Embryonic facial prominence (tissue), 1 donor: Measurements from ENCODE around the gene SUCNR1.
"Not testable (repeated sequence)": the region's sequence is repeated elsewhere in the genome, so short reads cannot be mapped to it uniquely, and the experiment has no call there.

Source experiments
- DNase-seq: peaks from one replicate; pipeline ENCODE4 v3.0.0-alpha.2; 2016; ENCODE audit errors: extremely low spot score

Gene SUCNR1

DNA sequence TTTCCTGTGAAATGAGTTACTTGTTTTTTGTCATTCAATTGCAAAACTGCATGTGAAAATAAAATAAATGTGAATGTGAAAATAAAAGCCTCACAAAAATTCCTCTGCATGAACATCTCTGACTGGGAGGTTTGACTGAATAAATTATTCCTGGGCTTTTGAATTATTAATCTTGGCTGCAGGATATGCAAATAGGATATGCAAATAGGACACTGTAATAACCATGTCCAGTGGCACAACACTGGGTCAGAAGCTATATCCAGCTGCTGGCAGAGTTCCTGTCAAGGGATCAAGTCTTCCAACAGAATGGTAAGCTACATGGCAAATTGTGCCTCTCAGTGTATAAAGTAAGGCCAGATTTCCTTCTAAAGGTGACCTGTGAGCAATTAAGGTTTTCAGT lies at the start of gene SUCNR1:
TSS of gene SUCNR1 (plus strand) at position 246 of the 400 bp plus-strand sequence. CDS start 6,250 bp downstream, outside the sequence.
- DNase-seq = no peak

GRCh38 chr3:151827816-151828215 lies 45.6 kb upstream of the SUCNR1 start:
- no peak for DNase-seq

GRCh38 chr3:151835751-151836525 lies 37.5 kb upstream of the SUCNR1 start:
- DNase-seq = no peak

- no peak for DNase-seq
These were observed 36.4 kb upstream of the SUCNR1 start for GRCh38 chr3:151837057-151837456.

- DNase-seq = peak; percentile 84
These were observed 34.7 kb upstream of the SUCNR1 start for GRCh38 chr3:151838574-151839312.

DNA sequence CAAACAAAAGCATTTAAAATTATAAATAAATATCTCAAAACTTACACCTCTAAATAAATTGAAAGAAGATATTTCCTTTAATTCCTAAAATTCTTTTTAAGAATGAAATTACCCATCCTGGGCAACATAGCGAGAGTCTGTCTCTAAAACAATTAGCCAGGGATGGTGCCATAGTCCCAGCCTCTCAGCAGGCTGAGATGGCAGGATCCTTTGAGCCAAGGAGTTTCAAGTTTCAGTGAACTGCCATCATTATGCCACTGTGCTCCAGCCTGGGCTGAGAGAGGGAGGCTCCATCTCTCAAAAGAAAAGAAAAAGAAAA lies 34.2 kb upstream of the SUCNR1 start:
- DNase-seq = no peak

DNA sequence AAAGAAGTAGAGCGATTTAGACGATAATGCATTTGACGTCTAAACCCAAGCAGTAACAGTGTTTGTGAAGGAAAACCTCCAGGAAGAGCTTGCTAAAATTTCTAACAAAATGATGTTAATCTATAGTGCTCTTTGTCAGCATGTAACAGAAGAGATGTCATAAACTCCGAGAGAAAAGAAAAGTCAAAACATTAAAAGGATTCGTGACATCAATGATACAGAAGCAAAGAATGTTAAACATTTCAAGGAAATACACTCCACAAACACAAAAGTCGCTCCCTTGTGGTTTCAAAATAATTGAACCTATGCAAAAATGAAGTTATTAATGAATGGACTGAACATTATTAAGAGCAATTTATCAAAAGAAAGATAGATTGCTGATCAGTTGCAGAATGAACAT lies 31.6 kb upstream of the SUCNR1 start:
- no peak for DNase-seq

DNA sequence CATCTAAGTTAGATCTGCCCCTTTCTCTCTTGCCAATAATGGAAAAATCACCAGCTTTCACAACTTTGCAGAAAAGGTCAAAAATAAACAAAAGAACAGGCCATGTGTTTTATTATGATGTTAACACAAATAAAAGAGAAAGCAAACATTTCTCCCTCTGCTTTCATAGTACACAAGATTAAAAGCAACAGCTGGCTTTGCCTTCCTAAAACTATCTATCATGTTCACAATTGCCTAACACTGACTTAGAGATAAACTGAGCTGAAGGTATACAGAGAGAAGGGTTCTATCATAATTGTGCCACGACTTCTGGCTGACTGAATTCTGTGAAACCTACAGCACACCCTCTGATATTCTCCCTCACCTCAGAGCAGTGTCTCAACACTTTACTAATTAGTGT lies 30.2 kb upstream of the SUCNR1 start:
- no peak for DNase-seq

DNA sequence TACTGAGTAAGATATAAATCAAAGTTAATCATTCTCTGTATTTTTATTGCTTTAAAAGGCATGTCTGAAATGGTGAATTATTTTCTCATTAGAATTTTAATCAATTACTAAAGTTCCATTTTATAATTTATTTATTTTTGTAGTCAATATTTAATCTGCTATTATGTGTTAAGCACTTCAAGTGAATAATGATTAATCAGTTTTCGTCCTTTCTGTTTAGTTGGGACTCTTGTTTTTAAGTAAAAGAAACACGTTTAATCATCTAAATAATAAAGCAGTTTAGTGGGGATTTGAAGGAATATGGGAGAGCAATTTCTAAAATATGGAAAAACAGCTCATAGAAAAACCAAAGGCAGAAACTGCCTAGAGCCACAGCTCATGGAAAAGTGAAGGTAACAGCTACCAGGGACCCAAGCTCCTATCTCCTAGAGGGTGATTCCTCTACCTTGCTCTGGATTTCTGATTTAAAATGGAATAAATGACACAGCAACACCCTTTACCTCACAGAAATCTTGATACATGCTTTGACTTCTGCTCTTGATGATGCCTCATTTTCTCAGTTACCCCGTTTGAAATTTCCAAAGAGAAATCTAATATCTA lies 28.0 kb upstream of the SUCNR1 start:
- no peak for DNase-seq

DNA sequence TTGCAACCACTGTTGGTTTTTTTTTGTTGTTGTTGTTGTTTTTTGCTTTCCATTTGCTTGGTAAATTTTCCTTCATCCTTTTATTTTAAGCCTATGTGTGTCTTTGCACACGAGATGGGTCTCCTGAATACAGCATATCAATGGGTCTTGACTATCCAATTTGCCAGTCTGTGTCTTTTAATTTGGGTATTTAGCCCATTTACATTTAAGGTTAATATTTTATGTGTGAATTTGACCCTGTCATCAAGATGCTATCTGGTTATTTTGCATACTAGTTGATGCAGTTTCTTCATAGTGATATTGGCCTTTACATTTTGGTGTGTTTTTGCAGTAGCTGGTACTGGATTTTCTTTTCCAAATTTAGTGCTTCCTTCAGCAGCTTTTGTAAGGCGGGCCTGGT lies 23.4 kb upstream of the SUCNR1 start:
- not testable (repeated sequence) for DNase-seq

- DNase-seq = no peak
These were observed 21.2 kb upstream of the SUCNR1 start for GRCh38 chr3:151852074-151852811.

GRCh38 chr3:151856118-151856517 lies 17.3 kb upstream of the SUCNR1 start:
- no peak for DNase-seq

GRCh38 chr3:151856641-151857040 lies 16.8 kb upstream of the SUCNR1 start:
- no peak for DNase-seq

- no peak for DNase-seq
These were observed 14.2 kb upstream of the SUCNR1 start for GRCh38 chr3:151859233-151859673.

DNA sequence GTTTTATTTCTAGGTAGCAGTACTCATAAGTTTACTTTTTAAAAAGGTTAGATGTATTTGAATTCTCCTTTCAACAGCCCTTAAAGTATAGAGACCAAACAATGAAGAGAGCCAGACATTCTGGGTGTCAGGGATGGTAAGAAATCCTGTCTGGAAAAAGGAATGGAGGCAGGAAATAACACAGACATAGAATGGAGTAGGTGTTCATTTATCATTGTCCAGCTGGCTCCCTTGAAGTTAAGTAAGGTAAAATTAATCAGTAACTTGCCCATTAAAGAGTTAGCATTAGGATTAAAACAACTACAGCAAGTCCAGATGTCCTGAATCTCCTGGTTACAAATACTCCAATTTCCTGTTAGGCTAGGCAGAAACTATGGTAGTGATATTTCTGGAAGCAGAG lies 13.5 kb upstream of the SUCNR1 start:
- DNase-seq = no peak

DNA sequence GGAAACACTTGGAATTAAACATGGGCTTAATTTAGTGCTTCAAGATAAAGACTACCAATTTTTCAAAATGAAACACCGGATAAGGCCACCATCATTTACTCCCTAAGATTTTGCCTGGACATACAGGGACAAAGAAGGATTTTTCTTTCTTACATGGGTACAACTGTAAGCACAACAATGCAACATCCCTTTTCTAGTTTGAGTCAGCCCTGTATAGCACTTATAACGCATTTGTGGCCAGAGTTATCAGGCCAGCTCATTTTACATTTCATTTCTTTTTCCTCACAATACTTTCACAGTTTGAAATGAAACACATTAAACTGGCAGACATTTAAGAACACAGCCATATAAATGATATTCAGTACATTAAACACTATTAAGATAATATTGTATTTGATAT lies 9.8 kb upstream of the SUCNR1 start:
- no peak for DNase-seq

- no peak for DNase-seq
These were observed 8.9 kb upstream of the SUCNR1 start for GRCh38 chr3:151864423-151865101.

DNA sequence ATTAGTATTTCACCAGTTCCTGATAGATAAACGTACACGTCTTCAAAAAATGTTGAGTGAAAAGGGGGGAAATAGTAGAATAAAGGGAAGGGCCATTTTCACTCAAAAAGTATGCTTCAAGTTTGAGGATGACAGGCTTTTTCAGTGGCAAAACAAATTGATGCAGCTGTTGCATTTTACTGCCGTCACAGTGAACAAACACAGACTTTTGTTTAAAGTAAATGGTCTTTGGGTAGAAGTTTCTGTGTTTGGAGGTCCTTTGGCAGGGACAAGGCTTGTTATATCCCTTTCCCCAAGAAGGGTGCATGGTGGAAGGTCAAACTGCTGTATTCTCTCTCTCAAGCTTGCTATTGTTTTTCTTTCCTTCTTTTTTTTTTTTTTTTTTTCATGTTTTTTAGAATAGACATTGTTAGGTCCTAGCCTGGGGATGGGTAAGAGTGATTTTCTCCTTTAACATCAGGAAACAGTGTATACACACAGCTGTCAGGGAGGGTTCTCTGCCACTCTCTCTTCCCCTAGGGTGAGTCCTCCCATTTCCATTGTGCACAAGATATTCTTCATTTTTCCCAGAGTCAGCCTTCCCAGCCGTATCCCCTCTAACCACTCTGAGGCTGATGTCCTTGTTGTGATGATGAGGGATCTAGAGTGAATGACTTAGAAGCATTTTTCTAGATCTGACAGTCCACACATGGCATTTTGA lies 6.6 kb upstream of the SUCNR1 start:
- DNase-seq = no peak

DNA sequence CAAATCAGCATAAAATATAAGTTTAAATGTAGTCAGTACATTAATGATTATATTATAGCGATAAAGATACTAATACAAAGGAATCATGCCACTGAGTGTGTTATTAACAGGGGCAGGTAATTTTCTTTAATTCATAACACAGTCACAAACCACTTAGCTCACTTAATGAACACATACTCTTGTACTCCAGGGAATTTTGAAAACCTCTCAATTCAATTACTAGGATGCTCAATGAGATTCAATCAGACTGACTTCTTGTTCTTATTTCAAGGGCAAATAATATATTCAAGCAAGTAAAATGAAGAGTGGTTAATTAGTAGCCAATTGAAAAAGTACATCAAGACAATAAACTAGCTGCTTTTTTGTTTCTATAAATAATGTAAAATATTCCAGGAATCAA lies 5.8 kb upstream of the SUCNR1 start:
- no peak for DNase-seq

DNA sequence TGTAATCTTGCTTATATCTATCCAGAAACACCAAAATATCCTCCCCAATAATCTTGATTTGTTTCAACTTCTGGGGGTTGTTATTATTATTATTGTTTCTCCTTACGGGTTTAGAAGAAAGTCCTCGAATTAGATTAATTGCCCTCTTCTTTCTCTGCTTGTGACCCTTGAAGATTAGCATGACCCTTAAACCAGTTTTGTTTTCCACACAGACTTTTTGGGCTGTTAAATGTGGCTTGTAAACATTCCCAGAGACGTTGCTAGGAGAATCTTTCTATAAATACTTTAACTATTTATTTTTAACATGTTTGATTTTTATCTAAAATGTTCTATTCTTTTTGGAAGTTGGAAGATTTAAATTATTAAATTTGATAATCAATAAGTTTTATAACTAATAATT lies 4.3 kb upstream of the SUCNR1 start:
- DNase-seq = no peak
